NCI-H446 treated with DMSO at 0.1 percent for 48 hours (cell line): ENCODE data around the gene AQP2.

Experiments used
- DNase-seq: peaks from one replicate; lab custom pipeline; 2025; lab: John Stamatoyannopoulos, UW

The AQP2 gene

GRCh38 chr12:49941556-49942511 lies 8.7 kb upstream of the AQP2 start:
- DNase-seq, result peak; percentile 80

- DNase-seq, result no peak
These were observed 8.0 kb upstream of the AQP2 start for GRCh38 chr12:49942512-49942893.

GRCh38 chr12:49942921-49943624 lies 7.5 kb upstream of the AQP2 start:
- DNase-seq, result no peak

- DNase-seq, result no peak
These were observed 6.9 kb upstream of the AQP2 start for GRCh38 chr12:49943625-49943960.

GRCh38 chr12:49944046-49944445 lies 6.5 kb upstream of the AQP2 start:
- no peak for DNase-seq

- no peak for DNase-seq
These were observed 5.8 kb upstream of the AQP2 start for GRCh38 chr12:49944718-49945117.

GRCh38 chr12:49945394-49946080 lies 5.0 kb upstream of the AQP2 start:
- DNase-seq, result no peak

GRCh38 chr12:49946086-49946485 lies 4.5 kb upstream of the AQP2 start:
- no peak for DNase-seq

- DNase-seq, result no peak
These were observed 4.0 kb upstream of the AQP2 start for GRCh38 chr12:49946497-49946896.

- DNase-seq, result no peak
These were observed 2.8 kb upstream of the AQP2 start for GRCh38 chr12:49947593-49948226.

- DNase-seq, result no peak
These were observed 1.4 kb upstream of the AQP2 start for GRCh38 chr12:49948866-49949845.

GRCh38 chr12:49949866-49950265 lies 671 bp upstream of the AQP2 start:
- no peak for DNase-seq

GRCh38 chr12:49951411-49952240 lies 1.1 kb downstream of the AQP2 start:
- no peak for DNase-seq

GRCh38 chr12:49952391-49953055 lies 2.0 kb downstream of the AQP2 start:
- no peak for DNase-seq

- no peak for DNase-seq
These were observed 2.6 kb downstream of the AQP2 start for GRCh38 chr12:49953151-49953550.

GRCh38 chr12:49953961-49954846 lies 3.7 kb downstream of the AQP2 start:
- DNase-seq, result no peak

GRCh38 chr12:49954863-49955830 lies 4.6 kb downstream of the AQP2 start:
- no peak for DNase-seq
